HG02981 (cell line): ENCODE results near the gene PDE8B.

Experiments used
- ATAC-seq: cut with Tn5 transposase; IDR thresholded peaks from one replicate; pipeline ENCODE4 v1.9.1; 2021; ENCODE audit warnings: mild to moderate bottlenecking, moderate library complexity; ENCODE audit not compliant: unreplicated experiment

PDE8B gene

GRCh38 chr5:77394064-77394715 lies 183.7 kb downstream of the PDE8B start:
- no peak for ATAC-seq

GRCh38 chr5:77396017-77396416 lies 185.5 kb downstream of the PDE8B start:
- no peak for ATAC-seq

- ATAC-seq = no peak
Observed at GRCh38 chr5:77397686-77398292, 187.3 kb downstream of the PDE8B start.

GRCh38 chr5:77398458-77398857 lies 188.0 kb downstream of the PDE8B start:
- ATAC-seq = no peak

GRCh38 chr5:77398896-77399295 lies 188.4 kb downstream of the PDE8B start:
- no peak for ATAC-seq

- no peak for ATAC-seq
Observed at GRCh38 chr5:77400645-77401044, 190.2 kb downstream of the PDE8B start.

- no peak for ATAC-seq
Observed at GRCh38 chr5:77402796-77403195, 192.3 kb downstream of the PDE8B start.

- ATAC-seq = no peak
Observed at GRCh38 chr5:77407152-77407551, 196.7 kb downstream of the PDE8B start.

GRCh38 chr5:77409870-77410621 lies 199.6 kb downstream of the PDE8B start:
- no peak for ATAC-seq

- ATAC-seq = no peak
Observed at GRCh38 chr5:77413049-77413448, 202.6 kb downstream of the PDE8B start.

GRCh38 chr5:77418162-77418561 lies 207.7 kb downstream of the PDE8B start:
- ATAC-seq = no peak

- no peak for ATAC-seq
Observed at GRCh38 chr5:77418601-77419581, 208.4 kb downstream of the PDE8B start.

- no peak for ATAC-seq
Observed at GRCh38 chr5:77419644-77420582, 209.4 kb downstream of the PDE8B start.

GRCh38 chr5:77420940-77421339 lies 210.5 kb downstream of the PDE8B start:
- ATAC-seq = no peak

GRCh38 chr5:77423022-77423750 lies 212.7 kb downstream of the PDE8B start:
- no peak for ATAC-seq

- ATAC-seq = no peak
Observed at GRCh38 chr5:77424921-77425320, 214.4 kb downstream of the PDE8B start.

- ATAC-seq = no peak
Observed at GRCh38 chr5:77425420-77425819, 214.9 kb downstream of the PDE8B start.

- ATAC-seq = no peak
Observed at GRCh38 chr5:77425998-77426659, 215.6 kb downstream of the PDE8B start.

- ATAC-seq = no peak
Observed at GRCh38 chr5:77426670-77427069, 216.2 kb downstream of the PDE8B start.
